Neutrophil (primary cell): ENCODE measurements around the gene ZNF443.

Experiments
- H3K27ac ChIP-seq: fragments of 200-600 bp; sonication (generic); 2 replicates; pipeline ENCODE4 v1.5.1; 2016; ENCODE audit warnings: mild to moderate bottlenecking, moderate library complexity
- H3K27me3 ChIP-seq: fragments of 200-600 bp; sonication (generic); 2 replicates; pipeline ENCODE4 v1.6.0; 2016; ENCODE audit warnings: mild to moderate bottlenecking
- H3K36me3 ChIP-seq: fragments of 200-600 bp; sonication (generic); 2 replicates; pipeline ENCODE4 v1.5.1; 2017
- H3K4me1 ChIP-seq, 2 experiments: fragments of 200-600 bp in 1 of 2; sonication (generic) in 1 of 2; 1 replicate in 1 of 2; 2 replicates in 1 of 2; pipeline versions ENCODE4 v1.5.1 to v1.6.1; 2013 to 2016; ENCODE audit warnings: low read depth in 1 of 2, low read length in 1 of 2, mild to moderate bottlenecking in 1 of 2, moderate library complexity in 1 of 2; ENCODE audit not compliant: control insufficient read depth in 1 of 2, insufficient read depth in 1 of 2
- H3K4me3 ChIP-seq, 2 experiments: fragments of 200-600 bp in 1 of 2; sonication (generic) in 1 of 2; 1 replicate in 1 of 2; 2 replicates in 1 of 2; pipeline ENCODE4 v1.5.1; 2013 to 2016; ENCODE audit warnings: low read depth in 1 of 2, low read length in 1 of 2, mild to moderate bottlenecking in 1 of 2, moderate library complexity in 1 of 2
- H3K9me3 ChIP-seq: fragments of 200-600 bp; sonication (generic); 2 replicates; pipeline ENCODE4 v1.5.1; 2016
- TF ChIP-seq, protein P1 (sequence below): fragments of 200-600 bp; sonication (generic); IDR thresholded peaks from 2 replicates; pipeline ENCODE4 v1.5.1; 2016; ENCODE audit warnings: antibody characterized with exemption

Gene ZNF443

DNA sequence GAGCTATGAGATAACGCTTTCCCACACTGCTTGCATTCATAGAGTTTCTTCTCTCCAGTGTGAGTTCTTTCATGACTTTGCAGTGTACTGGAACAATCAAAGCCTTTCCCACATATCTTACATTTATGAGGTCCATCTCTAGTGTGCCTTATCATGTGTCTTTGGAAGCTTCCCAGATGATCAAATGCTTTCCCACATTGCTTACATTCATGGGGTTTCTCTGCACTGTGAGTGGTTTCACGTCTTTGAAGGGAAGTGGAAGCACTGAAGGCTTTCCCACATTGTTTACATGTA lies 60.4 kb downstream of the ZNF443 start:
- Histone ChIP-seq H3K27me3 (no peaks in the 10 kb centered on the region), H3K9me3 (peaks cover 21% of the 10 kb centered on the region)
- TF ChIP-seq, protein P1, sequence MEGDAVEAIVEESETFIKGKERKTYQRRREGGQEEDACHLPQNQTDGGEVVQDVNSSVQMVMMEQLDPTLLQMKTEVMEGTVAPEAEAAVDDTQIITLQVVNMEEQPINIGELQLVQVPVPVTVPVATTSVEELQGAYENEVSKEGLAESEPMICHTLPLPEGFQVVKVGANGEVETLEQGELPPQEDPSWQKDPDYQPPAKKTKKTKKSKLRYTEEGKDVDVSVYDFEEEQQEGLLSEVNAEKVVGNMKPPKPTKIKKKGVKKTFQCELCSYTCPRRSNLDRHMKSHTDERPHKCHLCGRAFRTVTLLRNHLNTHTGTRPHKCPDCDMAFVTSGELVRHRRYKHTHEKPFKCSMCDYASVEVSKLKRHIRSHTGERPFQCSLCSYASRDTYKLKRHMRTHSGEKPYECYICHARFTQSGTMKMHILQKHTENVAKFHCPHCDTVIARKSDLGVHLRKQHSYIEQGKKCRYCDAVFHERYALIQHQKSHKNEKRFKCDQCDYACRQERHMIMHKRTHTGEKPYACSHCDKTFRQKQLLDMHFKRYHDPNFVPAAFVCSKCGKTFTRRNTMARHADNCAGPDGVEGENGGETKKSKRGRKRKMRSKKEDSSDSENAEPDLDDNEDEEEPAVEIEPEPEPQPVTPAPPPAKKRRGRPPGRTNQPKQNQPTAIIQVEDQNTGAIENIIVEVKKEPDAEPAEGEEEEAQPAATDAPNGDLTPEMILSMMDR = no peak

DNA sequence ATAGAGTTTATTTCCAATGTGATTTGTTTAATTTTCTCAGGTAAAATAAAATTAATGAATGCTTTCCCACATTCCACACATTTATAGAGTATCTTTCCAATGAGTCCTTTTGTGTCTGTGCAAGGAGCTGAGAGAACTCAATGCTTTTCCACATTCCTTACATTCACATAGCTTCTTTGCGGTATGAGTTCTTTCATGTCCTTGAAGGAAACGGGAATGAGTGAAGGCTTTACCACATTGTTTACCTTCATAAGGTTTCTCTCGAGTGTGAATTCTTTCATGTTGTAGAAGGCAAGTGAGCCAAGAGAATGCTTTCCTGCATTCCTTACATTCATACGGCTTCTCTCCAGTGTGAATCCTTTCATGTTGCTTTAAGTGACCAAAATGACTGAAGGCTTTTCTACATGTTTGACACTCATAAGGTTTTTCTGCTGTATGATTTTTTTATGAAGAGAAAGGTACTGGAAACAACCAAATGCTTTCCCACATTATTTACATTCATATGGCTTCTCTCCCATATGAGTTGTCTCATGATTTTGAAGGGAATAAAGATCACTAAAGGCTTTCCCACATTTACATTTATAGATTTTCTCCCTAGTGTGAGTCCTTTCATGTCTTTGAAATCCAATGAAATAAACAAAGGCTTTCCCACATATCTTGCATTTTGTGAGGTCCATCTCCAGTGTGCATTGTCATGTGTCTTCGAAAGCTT lies 60.9 kb downstream of the ZNF443 start:
- Histone ChIP-seq H3K27me3 (no peaks in the 10 kb centered on the region), H3K9me3 (peaks cover 21% of the 10 kb centered on the region), H3K27ac (no peak overlapping the region), H3K4me3 (no peak overlapping the region), H3K36me3 (no peaks in the 10 kb centered on the region), H3K4me1 (no peaks in the 10 kb centered on the region)
- TF ChIP-seq, protein P1 = no peak

More for the DNA sequence above, 60.4 kb downstream of the ZNF443 start:
- no peak overlapping the region for H3K4me3 ChIP-seq
- H3K27ac ChIP-seq = no peak overlapping the region
- no peaks in the 10 kb centered on the region for H3K4me1 ChIP-seq
- H3K36me3 ChIP-seq = no peaks in the 10 kb centered on the region
